HG03521 (cell line): ENCODE results near the gene ISCA2.

Experiments used
- ATAC-seq: cut with Tn5 transposase; IDR thresholded peaks from one replicate; pipeline ENCODE4 v1.9.1; 2021; ENCODE audit warnings: mild to moderate bottlenecking, moderate library complexity; ENCODE audit not compliant: unreplicated experiment

ISCA2 gene

DNA sequence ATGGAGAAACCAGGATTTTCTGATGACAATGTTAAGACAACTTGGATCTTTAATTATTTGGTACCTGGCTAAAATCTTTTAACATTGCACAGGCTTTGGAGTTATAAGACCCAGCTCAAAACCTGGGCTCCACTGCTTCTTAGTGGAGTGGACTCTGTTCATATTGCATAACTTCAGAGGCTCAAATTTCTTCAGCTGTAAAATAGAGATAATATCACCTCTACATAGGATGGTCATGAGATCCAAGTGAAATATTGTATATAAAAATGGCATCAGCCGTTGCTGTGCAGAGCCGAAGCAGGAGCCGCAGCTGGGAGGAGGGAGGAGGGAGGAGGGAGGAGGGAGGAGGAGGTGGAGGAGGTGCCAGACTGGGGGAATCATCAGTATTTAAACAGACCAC is 11.0 kb upstream of the ISCA2 start:
- ATAC-seq, result no peak

DNA sequence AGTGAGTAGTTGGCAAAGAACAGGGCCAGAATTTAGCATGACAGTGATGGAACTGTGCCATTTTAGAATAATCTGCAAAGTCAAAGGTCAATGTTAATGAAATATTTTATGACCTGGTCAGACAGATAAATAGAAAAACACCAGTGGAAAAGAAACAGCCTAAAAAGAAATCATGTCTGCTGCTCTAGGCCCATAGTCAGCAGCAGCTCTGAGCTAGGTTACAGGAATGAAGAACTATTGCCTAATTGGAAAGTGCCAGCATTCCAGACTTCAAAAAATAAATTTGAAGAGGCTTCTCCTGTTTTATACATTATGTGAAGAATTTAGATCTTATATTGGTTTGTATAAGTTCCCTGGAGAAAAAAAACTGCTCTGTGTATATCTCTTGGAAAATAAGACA is 10.2 kb upstream of the ISCA2 start:
- ATAC-seq, result no peak

DNA sequence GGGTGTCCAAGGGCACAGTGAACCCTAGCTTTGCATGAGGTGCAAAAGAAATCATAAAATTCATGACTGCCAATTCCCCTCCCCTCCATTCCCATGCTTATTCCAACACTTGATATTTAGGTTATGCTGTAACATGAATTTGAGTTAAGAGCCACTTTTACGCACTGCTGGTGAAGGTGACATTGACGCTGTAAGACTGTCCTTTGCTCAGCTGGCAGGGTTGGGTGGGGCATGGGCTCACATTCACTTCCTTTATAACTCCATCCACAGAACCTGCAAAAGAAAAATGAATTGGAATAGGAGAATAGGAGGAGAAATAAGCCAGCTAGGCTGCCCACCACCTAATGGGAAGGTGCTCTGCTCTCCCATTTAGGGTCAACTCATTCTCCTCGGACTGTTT is 7.4 kb upstream of the ISCA2 start:
- ATAC-seq, result no peak

DNA sequence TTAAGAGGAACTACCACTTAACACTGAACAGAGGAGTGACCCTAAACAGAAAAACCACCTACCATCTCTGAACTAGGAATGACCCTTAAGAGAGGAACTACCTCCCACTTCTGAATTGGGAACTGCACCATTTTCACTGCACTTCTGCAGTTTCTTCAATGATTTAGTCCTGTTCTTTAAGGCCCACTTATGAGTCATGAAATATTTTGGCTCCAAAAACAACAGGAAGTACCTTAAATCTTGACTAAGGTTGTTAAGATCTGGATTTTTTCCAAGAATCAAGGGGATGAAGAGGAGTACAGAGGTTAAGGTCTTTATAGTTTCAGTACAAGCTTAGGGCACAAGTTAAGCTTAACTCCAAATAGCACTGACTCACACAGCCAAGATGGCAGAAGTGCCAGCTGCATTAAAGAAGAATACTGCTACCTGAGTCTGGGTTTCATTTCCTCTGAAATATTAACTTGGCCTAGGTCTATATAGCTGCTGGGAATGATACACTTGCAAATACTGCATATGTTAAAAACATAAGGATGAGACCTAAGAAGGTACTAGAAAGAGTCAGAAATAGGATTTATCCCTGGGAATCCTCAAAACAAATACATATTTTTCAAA is 4.7 kb upstream of the ISCA2 start:
- no peak for ATAC-seq

DNA sequence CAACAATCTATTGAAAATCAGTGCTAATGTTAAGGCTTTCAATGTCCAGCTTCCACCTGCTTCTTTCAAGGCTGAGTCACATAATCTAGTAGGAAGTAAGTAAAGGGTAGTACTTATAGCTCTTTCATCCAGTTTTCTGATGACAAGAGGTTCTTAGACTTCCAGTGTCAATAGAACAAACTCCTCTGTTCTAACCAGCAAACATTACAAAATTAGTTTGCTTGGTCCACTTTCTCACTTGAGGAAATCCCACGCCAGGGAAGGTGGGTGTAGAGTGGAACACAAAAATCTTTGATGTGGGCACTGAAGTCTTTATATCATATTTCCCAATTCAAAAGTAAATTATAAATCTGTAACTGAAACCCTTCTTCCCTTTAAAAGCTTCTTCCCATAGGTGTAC is 3.1 kb upstream of the ISCA2 start:
- ATAC-seq, result no peak

DNA sequence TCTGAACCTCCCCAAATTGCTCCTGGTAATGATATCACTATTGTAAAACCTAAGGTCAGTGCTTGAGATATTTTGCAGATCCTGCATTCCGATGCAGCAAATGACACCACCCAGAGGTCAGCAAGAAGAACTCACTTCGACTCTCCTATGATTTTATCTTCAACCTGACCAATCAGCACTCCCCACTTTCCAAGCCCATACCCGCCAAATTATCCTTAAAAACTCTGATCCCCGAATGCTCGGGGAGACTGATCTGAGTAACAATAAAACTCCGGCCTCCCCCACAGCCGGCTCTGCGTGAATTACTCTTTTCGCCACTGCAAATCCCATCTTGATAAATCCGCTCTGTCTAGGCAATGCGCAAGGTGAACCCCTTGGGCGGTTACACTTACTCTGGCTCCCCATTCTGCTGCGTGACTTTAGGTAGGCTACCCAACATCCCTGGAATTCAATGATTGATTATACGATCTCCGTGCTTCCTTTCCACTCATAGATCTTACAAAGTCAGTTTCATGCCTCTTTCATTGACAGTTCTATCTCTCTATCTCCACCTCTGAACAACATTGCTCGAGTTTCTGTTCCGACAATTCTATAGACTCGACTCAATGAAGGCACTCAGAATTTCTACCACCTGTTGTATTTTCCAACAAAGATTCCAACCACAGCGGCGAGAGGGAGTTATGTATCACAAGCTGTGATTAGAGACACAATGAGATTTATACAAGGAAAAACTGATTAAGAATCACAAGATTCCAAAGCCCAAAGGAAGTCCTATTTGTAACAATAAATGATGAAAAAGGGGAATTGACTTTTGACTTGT is 1.4 kb upstream of the ISCA2 start:
- no peak for ATAC-seq

DNA sequence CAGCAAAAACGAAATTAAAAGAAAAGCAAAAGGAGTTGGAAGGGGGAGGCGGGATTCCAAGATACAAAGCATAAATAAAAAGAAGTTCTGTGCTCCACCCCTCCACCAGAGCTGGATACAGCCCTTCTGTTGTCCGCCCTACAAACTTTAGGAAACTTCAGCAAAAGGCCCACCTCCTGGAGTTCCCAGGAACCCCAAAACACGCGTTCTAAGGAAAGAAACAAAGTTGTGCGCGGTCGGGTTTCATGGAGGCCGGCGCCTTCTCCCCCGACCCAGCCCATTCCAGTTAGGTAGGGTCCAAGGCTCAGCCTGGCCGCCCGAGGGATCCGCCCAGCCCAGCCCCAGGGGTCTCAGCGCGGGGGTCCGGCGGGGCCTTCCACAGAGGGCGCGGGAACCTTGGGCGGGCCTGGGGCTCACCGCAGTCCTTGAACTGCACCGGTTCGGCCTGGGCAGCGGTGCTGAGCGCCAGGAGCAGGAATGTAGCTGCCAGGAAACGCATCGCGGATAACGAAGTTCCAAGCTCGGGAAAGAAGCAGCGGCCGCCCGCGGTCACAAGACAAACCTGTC is 706 bp upstream of the ISCA2 start, which contains the start of gene NPC2:
TSS of gene NPC2 (minus strand) at position 530 of the 567 bp plus-strand sequence. CDS start at position 499, 31 bp downstream.
- ATAC-seq, result no peak

DNA sequence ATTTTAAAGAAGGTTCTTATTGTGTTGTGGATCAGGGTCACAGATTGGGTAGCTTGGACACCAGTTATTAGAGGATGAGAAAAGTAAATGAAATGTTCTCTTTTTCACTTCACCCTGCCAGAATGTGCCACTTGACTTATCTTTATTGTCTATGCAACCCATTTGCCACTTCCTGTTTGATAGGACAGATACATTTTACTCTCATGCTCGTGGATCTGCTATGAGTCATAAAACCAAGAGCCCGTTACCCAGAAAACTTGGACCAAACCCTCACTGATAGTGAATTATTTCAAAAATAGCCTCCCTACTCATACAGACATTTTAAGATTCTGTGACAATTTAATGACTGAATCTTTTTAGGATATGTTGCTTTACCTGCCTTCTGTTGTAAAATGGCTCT is 1.8 kb downstream of the ISCA2 start:
- no peak for ATAC-seq

DNA sequence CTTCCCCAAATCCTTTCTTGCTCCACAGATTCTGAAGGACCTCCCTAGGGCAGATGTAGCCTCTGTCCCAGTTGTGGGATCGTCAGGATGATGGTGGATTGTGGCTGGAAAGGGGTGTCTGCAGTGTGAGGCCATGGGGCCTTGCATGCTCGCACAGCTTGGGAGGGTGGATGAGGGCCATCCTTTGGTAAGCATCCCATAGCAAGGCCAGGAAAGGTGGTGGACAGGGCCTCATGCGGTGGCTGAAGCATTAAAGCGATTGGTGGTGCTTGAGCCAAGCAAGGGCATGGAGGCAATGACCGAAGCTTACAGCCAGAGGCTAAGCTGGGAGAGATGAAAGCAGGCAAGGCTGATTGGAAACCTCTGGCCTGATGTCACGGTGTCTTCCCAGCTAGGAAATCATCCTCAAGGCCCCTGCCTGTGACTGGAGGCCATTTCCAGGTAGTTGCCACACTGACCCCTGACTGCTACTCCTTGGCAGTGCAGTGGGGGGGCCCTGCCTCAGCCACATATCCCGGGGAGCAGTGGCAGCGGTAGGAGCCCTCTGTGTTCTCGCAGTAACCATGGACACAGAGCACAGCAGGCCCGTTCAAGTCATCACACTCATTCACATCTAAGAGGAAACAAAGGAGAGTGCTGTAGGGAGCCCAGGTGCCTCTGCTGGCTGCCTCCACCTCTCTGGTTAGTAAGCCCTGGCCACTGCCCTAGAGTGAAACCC is 7.0 kb downstream of the ISCA2 start:
- ATAC-seq, result no peak

DNA sequence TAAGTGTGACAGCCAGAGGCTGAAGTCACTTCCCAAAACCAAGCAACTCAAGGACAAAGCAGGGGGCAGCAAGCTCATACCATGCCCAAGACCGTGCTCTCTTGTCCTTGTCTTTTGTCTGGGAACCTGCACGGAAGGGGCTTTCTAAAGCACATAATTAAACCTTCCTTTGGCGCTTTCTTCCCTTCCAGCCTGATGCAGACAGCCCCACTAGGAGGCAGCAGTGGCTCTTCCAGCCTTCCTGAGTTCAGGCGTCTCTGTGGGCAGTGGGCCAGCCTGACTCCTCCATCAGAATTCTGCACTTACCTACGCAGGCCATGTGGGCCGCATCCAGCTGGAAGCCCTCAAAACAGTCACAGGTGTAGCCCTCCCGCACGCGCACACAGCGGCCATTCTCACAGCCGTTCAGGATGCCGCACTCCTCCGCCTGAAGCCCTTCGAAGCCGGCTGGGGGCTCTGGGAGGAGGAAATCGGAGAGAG is 7.6 kb downstream of the ISCA2 start:
- ATAC-seq, result no peak

DNA sequence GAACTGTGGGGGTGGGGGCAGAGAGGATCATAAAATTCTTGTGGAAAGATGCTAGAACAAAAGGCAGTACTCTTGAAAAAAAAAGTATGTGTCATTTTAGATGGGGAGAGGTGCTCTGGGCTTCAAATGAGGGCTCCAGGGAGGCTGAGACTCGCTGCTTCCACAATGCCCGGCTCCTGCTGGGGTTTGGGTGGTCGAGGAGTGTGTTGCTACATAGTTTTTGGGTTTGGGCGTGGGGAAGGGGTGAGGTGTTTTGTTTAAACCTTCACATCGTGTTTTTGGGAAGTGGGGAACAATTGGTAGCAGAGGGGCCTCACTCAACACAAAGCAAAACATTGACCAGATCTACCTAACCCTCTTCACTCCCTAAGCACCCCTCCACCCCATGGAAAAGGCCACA is 8.1 kb downstream of the ISCA2 start:
- ATAC-seq, result no peak

DNA sequence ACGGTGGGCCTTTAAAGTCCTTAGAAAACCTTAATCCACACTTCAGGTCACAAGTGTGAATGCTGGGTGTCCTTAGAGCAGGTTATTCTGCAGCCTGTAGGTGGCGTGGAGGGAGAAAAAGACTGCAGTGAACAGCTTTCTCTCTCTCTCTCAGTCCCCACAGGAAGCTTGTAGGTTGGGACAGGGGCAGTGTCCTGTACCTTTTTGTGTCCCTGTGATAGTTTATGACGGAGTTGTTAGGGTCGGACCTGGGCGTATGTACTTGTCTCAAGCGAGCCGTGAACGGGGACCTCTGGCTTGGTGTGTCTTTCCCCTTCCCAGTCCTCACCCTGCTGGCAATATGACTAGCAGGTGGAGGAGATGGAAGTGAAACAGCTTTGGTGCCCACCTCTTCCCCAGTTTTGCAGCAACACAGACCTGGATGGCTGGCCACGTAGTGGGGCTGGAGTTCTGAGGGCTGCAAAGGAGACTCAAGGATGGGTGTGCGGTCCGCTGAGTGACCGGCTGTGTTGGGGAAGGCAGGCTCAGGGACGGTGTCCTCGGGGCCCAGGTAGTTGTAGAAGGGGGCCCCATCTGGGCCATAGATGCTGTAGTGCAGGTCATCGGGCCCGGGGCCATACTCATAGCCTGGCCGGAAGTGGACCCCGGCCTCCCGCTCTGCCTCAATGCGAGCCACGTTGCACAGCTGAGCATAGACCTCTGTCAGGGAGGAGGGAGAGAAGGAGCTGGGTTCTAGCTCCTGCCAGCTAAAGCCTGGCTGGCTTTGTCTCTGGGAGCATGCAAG is 8.9 kb downstream of the ISCA2 start:
- ATAC-seq, result no peak

DNA sequence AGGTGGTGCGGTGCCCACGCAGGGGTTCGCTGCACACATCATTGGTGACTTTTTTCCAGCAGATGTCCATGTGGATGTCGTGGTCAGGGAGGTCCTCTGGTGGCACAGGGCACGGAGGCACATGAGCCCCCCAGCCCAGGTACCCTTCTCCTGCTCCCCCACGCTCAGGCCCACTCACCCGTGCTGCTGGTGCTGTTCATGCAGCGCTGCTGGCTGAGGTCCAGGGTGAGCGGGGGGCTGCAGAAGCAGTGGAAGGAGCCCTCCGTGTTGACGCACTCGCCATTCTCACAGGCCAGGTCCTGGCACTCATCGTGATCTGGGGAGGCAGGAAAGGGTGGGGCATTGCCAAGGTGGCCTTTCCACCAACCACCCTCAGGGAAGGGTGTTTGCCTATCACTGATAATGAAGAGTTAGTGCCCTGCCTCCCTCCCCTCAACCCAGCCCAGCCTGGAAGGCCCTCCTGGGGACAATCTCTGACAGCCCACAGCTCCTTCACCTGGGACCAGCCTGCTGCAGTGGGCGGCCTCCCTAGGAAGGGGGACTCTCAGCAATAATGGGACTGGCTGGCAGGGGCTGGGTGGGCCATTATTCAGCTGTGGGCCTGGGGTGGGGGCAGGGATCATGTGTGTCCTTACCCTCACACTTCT is 9.8 kb downstream of the ISCA2 start:
- no peak for ATAC-seq

DNA sequence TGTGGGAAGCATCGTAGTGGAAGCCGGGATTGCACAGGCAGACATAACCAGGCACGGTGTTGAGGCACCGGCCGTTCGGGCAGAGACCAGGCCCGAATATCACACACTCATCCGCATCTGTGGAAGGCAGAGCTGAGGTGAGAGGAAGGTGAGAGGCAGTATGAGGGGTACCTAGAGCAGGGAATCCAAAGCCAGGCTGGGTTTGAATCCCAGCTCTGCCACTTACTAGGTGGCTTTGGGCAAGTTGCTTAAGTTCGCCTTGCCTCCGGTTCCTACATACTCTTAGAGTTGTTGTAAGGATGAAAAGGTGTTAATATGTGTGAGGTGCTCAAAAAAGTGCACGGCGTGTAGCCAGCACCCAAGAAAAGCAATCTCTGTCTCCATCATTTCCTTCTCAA is 10.4 kb downstream of the ISCA2 start:
- ATAC-seq, result no peak

DNA sequence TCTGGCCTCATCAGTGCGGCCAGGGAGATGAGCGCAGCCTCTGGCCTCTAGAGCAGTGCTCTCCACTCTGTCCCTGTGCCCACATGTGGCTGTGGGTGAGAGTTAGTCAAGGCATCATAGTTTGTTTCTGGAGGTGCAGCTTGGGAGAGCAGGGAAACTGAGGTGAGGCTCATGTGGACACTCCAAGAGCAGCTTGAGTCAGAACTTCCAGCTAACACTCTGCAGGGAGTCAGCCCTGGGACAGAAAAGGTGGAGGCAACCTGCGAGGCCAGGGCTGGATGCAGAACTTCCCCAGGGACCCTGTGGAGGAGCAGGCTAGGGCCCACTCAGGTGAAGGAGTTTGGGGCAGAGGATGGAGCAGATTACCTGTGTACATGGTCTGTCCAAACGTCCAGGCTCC is 10.8 kb downstream of the ISCA2 start:
- no peak for ATAC-seq

DNA sequence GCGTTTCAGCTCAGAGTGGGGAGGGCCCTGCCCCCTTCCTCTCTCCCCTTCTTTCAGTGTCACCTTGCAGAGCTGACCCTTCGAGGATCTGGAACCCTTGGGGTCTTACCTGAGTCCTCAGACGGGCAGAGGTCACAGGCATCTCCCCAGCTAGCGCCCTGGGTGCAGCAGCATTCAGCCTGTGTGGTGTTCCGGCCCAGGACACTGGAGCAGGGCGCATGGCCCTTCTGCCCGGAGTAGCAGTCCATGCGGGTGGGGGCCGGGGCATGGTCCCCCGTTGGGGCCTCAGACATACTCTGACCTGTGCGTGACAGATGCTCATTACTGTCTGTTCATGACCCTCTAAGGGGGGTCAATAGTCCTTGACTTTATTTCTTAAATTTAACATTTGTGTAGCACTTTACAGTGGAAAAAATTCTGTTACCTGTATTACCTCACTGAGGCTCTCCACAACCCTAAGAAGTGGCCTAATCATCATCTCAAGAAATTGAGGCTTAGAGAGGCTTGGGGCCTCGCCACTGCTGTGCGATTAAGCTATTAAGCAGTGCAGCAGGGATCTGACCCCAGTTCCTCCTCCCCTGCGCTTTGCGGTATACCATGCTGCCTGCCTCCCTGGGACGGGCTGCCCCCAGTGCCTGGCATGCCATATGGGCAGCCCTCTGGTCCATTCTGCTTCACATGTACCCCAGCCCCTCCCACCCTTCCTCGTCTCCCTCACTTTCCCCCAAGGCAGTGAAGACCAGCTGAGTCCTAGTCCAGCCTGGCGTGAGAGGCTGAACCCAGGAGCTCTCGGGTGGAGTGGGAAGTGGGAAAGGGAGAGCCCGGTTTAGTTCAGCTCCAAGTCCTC is 11.5 kb downstream of the ISCA2 start:
- ATAC-seq, result no peak

DNA sequence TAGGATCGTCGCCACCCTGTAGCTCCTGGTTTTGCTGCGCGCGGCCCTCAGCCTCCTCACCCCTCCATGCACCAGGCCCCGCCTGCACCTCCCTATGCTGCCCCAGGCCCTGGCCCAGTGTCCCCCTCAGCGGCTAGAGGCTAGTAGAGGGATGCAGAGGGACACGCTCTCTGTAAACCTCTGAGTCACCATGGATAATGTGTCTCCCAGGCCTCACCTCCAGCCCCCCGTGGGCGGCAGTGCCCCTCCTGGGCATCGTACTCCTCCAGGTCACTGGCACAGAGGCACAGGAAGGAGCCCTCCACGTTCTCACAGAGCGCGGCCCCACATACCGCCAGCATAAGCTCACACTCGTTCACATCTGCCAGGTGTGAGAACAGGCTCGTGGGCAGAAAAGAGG is 12.3 kb downstream of the ISCA2 start:
- ATAC-seq, result no peak

DNA sequence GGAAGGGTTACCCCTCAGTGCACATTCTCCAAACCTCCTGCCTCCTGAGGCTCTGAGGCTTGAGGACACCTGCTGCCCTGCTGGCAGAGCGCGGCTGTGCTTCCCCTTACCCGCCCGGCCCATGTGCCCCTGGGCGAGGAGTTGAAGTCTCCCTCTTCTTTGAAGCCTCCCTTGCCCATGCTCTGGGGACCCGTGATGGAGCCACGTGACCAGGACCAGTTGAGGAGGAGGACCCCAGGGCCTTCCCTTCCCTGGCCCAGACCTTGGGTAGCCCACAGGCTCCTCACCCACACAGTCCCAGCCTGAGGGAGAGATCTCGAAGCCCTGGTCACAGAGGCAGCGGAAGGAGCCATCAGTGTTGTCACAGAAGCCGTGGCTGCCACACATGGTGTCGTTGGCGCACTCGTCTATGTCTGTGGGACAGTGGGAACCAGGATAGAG is 12.9 kb downstream of the ISCA2 start:
- ATAC-seq, result no peak

DNA sequence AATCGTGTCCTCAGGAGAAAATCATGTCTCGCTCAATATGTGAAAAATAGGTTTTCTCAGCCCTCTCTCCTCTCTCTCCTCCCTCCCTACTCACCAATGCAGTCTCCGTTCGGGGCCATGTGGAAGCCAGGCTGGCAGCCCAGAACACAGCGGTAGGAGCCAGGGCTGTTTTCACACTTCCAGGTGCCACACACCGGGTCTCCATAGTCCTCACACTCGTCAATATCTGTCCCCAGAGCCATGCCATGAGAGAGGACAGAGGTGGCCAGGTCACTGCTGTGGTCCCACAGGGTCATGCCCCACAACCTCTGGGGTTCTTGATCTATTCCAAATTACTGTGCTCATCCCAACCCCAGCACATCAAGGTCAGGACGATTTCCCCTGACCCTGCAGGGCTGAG is 13.5 kb downstream of the ISCA2 start:
- ATAC-seq, result no peak
